ENCODE data around the gene LGI4. TPM values are rescaled to one million over a fixed set of nuclear protein-coding genes. Genes with fewer than 3 reads are reported as not detected.
A peak's percentile ranks its signal among the peaks of the same experiment; 100 is the strongest.
"Not testable (repeated sequence)": the region's sequence is repeated elsewhere in the genome, so short reads cannot be mapped to it uniquely, and the experiment has no call there.

Gene LGI4
- polyA plus RNA-seq, 2 of the 4 experiments (the other 2 are of a cell fraction) = 0.06 to 0.09 TPM

DNA sequence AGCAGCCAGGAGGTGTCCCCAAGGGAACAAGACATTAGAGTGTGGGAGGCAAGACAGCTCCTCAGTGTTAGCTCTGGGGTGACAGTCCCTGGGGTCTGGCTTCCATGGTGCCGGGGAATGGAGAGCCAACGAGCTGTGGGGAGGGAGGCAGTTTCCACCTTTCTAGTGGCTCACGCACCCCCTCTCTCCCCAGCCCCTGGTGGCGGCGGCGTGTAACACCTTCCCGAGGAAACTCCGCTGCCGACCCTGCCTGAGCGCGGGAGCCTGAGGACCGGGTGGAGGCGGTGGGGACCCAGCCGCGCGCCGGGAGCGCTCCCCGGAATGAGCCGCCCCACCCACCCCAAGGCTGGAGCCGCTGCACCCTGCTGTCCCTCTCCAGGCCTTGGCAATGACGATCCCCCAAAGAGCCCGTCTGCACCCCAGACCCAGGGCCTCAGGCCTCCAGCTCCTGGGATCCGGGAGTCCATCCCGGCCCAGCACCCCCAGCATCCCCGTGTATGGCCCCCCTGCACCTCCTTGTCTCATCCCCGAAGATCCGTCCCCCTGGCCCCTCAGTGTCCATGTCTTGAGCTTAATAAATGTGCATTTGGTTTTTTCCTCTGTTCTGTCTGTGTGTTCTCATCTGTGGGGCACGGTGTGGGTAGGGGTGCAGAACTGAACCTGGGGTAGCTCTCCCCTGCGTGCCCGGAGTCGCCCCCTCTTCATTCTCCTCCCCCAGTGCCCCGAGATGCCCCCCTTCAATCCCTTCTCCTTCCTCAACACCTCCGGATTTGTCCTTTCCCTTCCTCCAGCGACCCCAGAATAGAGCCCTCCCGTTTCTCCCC, 19.1 kb upstream of the LGI4 start:
- peak overlapping the region; percentile 68 for H3K4me3 ChIP-seq
- H3K4me1 ChIP-seq = peaks cover 9% of the 10 kb centered on the region; the same call in 1 of the 3 replicates
- H3K4me2 ChIP-seq = peak overlapping the region; percentile 88
- FAIRE-seq (no peak), DNase-seq (ENCODE audit: low read depth in 1 of 2, low spot score in 1 of 2) (peak; percentile 71 to 95), ATAC-seq (peak; percentile 74 to 86)
- 0 out of 2 replicates have a peak, but pooled peaks have one; percentile 40 for TF ChIP-seq MAZ (IDR thresholded peaks at IDR 0.05; ENCODE audit: borderline replicate concordance, low read depth, low read length)
- peak; percentile 36 for TF ChIP-seq SMC3 (IDR thresholded peaks at IDR 0.05)
- TF ChIP-seq RAD21 (conservative IDR thresholded peaks at IDR 0.05 in 1 of 2, IDR thresholded peaks at IDR 0.05 in 1 of 2) = peak; percentile 21 to 25; a peak in 1 of 5 replicates
- TF ChIP-seq, protein P1, sequence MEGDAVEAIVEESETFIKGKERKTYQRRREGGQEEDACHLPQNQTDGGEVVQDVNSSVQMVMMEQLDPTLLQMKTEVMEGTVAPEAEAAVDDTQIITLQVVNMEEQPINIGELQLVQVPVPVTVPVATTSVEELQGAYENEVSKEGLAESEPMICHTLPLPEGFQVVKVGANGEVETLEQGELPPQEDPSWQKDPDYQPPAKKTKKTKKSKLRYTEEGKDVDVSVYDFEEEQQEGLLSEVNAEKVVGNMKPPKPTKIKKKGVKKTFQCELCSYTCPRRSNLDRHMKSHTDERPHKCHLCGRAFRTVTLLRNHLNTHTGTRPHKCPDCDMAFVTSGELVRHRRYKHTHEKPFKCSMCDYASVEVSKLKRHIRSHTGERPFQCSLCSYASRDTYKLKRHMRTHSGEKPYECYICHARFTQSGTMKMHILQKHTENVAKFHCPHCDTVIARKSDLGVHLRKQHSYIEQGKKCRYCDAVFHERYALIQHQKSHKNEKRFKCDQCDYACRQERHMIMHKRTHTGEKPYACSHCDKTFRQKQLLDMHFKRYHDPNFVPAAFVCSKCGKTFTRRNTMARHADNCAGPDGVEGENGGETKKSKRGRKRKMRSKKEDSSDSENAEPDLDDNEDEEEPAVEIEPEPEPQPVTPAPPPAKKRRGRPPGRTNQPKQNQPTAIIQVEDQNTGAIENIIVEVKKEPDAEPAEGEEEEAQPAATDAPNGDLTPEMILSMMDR (IDR thresholded peaks at IDR 0.05) = peak; percentile 47
- TF ChIP-seq, protein P2, sequence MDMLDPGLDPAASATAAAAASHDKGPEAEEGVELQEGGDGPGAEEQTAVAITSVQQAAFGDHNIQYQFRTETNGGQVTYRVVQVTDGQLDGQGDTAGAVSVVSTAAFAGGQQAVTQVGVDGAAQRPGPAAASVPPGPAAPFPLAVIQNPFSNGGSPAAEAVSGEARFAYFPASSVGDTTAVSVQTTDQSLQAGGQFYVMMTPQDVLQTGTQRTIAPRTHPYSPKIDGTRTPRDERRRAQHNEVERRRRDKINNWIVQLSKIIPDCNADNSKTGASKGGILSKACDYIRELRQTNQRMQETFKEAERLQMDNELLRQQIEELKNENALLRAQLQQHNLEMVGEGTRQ (IDR thresholded peaks at IDR 0.05) = no peak
- no peak for TF ChIP-seq CEBPB (IDR thresholded peaks at IDR 0.05)
- H3K9me3 ChIP-seq = no peaks in the 10 kb centered on the region
- peak overlapping the region; percentile 79 to 90 for H3K27ac ChIP-seq
- 17% methylated on average over 34 of the region's 36 CpGs for WGBS (ENCODE audit: missing lambda C conversion rate)
- ChIA-PET CTCF (interaction anchor here (0.5 to 13.8 kb wide), 29 partner anchors 9 to 1067 kb away, joined by 3 to 163 read pairs (median 4); partner anchors contain the start of genes FXYD1, FXYD7 and LGI4), POLR2A (interaction anchor here (1.5 kb wide), 1 partner anchor 13 kb away, joined by 3 read pairs; no protein-coding TSS in a partner anchor)

DNA sequence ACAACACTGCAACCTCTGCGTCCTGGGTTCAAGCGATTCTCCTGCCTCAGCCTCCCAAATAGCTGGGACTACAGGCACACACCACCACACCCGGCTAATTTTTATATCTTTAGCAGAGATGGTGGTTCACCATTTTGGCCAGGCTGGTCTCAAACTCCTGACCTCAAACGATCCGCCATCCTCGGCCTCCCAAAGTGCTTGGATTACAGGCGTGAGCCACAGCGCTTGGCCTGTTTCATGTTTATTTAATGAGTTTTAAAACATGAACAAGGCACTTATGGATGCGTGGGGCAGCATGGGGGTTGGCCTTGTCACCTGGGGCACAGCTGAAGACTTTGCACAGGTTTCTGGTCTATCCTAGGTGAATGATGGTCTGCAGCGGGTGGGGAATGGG, 18.3 kb upstream of the LGI4 start:
- POLR2A ChIA-PET = interaction anchor here (0.6 kb wide), 1 partner anchor 94 kb away, joined by 3 read pairs; no protein-coding TSS in a partner anchor
- H3K9me3 ChIP-seq; DNase-seq (ENCODE audit: low read depth in 1 of 2, low spot score in 1 of 2); H3K4me1 ChIP-seq; H3K4me3 ChIP-seq; FAIRE-seq; H3K27ac ChIP-seq; ATAC-seq: not testable (repeated sequence)
- CTCF ChIA-PET = interaction anchor here (0.6 to 13.8 kb wide), 22 partner anchors 8 to 187 kb away, joined by 3 to 163 read pairs (median 4); partner anchors contain the start of genes FXYD1, FXYD7 and LGI4
- 88% methylated on average over 10 of the region's 10 CpGs for WGBS (ENCODE audit: missing lambda C conversion rate)
- H3K4me2 ChIP-seq = peak overlapping the region; percentile 88

DNA sequence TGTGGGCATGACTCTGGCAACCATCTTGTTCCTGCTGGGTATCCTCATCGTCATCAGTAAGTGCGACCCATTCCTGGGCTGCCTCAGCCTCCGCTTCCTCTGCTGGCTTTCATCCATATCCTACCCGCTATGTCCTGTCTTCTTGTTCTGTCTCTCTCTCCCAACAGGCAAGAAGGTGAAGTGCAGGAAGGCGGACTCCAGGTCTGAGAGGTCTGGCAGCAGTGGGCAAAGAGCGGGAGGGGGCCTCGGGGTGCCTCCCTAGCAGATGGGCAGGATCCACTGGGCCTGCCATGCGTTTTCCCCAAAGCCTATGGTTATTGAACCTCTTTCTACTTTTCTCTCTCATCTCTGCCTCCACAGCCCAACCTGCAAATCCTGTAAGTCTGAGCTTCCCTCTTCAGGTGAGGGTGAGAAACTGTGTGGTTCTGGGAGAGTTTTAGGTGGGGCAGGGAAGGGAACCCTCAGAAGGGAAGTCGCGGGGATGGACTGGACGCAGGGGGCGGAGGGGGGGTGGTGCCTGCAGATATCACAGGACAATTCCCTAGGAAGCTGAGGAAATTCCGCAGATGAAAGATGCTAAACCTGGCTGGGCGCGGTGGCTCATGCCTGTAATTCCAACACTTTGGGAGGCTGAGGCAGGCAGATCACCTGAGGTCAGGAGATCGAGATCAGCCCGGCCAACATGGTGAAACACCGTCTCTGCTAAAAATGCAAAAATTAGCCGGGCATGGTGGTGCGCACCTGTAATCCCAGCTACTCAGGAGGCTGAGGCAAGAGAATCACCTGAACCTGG, 16.6 kb upstream of the LGI4 start:
- FAIRE-seq (no peak), DNase-seq (ENCODE audit: low read depth in 1 of 2, low spot score in 1 of 2) (no peak), ATAC-seq (no peak)
- Histone ChIP-seq H3K4me1 (peaks cover 9% of the 10 kb centered on the region; the same call in 1 of the 3 replicates), H3K4me3 (no peak overlapping the region), H3K27ac (no peak overlapping the region), H3K4me2 (no peak overlapping the region), H3K9me3 (no peaks in the 10 kb centered on the region)
- whole genome bisulfite sequencing (ENCODE audit: missing lambda C conversion rate) = 87% methylated on average over 18 of the region's 20 CpGs
- CTCF ChIA-PET = interaction anchor here (0.7 to 13.8 kb wide), 10 partner anchors 6 to 178 kb away, joined by 3 to 163 read pairs (median 10); partner anchors contain the start of genes FXYD1, FXYD7 and LGI4
- TF ChIP-seq HDAC2 (IDR thresholded peaks at IDR 0.05) = no peak
- no peak for TF ChIP-seq NR3C1 (IDR thresholded peaks at IDR 0.05)
- TF ChIP-seq POLR2A (IDR thresholded peaks at IDR 0.05; ENCODE audit: low read length) = no peak
- TF ChIP-seq FOSL2 (IDR thresholded peaks at IDR 0.05) = no peak
- no peak for TF ChIP-seq FOSL2 (CRISPR knock-in tag; IDR thresholded peaks at IDR 0.05)
- no peak for TF ChIP-seq TP53 (CRISPR knock-in tag; IDR thresholded peaks at IDR 0.05)
- no peak for TF ChIP-seq ZNF302 (CRISPR knock-in tag; IDR thresholded peaks at IDR 0.05)
- TF ChIP-seq TFCP2L1 (CRISPR knock-in tag; IDR thresholded peaks at IDR 0.05) = no peak
- TF ChIP-seq ZC3H11A (IDR thresholded peaks at IDR 0.05) = no peak
- TF ChIP-seq RFX5 (IDR thresholded peaks at IDR 0.05) = no peak
- TF ChIP-seq, protein P1 (IDR thresholded peaks at IDR 0.05) = no peak
- TF ChIP-seq, protein P3, sequence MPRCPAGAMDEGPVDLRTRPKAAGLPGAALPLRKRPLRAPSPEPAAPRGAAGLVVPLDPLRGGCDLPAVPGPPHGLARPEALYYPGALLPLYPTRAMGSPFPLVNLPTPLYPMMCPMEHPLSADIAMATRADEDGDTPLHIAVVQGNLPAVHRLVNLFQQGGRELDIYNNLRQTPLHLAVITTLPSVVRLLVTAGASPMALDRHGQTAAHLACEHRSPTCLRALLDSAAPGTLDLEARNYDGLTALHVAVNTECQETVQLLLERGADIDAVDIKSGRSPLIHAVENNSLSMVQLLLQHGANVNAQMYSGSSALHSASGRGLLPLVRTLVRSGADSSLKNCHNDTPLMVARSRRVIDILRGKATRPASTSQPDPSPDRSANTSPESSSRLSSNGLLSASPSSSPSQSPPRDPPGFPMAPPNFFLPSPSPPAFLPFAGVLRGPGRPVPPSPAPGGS (IDR thresholded peaks at IDR 0.05) = no peak
- no peak for TF ChIP-seq NPAS2 (CRISPR knock-in tag; IDR thresholded peaks at IDR 0.05; ENCODE audit: borderline replicate concordance)
- no peak for TF ChIP-seq HEYL (CRISPR knock-in tag; IDR thresholded peaks at IDR 0.05)
- POLR2A ChIA-PET = no interaction called here

Data from A549 (cell line).